Hepatocyte (in vitro differentiated cells): ENCODE results near the gene RPL13.

Experiments used
- CTCF ChIP-seq: fragments of 200-600 bp; sonication (generic); IDR thresholded peaks from 2 replicates; pipeline ENCODE4 v1.5.1; 2016; ENCODE audit warnings: antibody characterized with exemption, mild to moderate bottlenecking; ENCODE audit not compliant: poor library complexity
- EZH2 ChIP-seq: fragments of 200-600 bp; sonication (generic); IDR thresholded peaks from 2 replicates; pipeline ENCODE4 v1.6.1; 2016; ENCODE audit warnings: antibody characterized with exemption, mild to moderate bottlenecking, borderline replicate concordance
- EZH2phosphoT487 ChIP-seq: fragments of 200-600 bp; sonication (generic); IDR thresholded peaks from one replicate; pipeline ENCODE4 v1.6.1; 2018; ENCODE audit warnings: antibody characterized with exemption, mild to moderate bottlenecking, low read depth, moderate library complexity; ENCODE audit not compliant: unreplicated experiment, severe bottlenecking

GRCh38 chr16:89546781-89547180 is 13.7 kb upstream of the RPL13 start:
- TF ChIP-seq EZH2: no peak
- TF ChIP-seq EZH2phosphoT487: no peak
- TF ChIP-seq CTCF: no peak
